GM21786 (cell line): Measurements from ENCODE around the gene COBL.
"Not testable (repeated sequence)": the region's sequence is repeated elsewhere in the genome, so short reads cannot be mapped to it uniquely, and the experiment has no call there.

Experiments used
- ATAC-seq: cut with Tn5 transposase; IDR thresholded peaks from one replicate; pipeline ENCODE4 v1.9.1; 2021; ENCODE audit not compliant: unreplicated experiment

Gene COBL

DNA sequence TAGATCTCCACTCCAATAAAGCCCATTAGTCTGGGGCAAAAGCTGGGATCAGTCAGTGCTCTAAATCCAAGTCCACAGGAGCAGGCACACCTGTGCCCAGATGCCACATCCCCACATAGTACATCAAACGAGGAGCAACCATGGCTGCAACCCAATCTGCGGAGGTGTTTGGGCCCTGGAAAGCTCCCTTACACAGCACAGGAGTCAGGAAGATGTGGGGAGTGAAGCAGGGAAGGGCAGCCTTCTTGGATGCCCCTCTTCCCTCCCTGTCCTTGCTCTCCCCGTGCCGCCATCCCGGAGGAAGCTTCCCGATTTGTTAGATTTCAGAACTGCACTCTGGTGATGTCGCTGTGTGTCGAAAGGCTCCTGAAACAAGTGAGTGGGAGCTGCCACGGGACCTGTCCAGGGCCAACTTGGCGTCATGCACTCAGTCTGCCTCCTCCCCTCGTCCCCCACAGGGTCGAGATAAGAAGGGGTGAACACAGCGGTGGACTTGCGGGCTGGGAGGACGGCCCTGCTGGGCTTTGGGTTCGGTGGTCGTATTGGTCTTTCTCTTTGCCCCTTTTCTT is 303.3 kb downstream of the COBL start:
- ATAC-seq = no peak

DNA sequence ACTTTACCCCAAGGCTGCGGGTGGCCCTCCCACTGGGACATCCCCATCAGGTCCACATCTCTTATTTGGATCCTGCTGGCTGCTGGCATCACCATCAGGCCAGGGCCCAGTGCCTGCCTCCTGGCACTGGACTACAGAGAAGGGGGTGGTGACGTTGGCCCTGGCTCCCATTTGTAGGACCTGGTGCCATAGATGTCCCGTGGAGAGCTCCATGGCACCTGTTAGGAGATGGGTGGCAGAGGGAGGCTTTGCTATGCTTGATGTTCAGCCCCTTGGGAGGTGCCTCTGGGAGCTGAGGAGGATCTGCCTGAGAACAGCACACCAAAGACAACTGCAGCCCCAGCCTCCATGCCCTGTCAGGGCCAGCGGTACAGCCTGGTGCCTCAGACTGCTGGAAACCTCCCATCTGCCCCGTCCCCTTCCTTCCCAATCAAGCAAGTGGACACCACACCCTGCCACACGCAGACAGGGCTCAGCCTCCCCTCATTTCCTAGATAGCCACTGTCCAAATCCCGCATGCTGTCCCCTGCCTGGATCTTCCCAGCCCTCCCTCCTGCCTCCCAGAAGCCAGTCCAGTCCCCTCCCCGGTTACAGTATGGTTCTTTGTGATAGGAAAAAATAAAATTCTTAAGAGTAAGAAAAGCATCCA is 303.9 kb downstream of the COBL start:
- ATAC-seq = no peak

- no peak for ATAC-seq
Observed at GRCh38 chr7:51011710-51012350, 304.8 kb downstream of the COBL start.

DNA sequence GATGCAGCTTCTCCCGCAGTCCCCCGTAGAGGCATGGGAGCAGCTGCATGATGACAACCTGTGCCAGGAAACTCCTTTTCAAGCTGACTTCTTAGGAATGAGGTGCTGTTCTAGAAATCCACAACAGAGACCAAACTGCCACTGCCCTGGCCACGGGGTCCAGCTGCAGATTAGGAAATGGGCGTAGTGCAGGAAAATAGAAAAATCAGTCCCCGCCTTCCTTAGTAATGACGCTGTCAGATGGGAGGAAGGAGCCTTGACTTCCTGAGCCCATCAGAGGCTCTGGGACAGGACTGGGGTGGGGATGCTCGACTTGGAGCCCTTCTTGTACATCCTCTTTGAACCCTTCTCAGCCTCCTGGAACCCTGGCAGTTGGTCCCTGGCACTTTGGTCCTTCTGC is 306.1 kb downstream of the COBL start:
- ATAC-seq = no peak

GRCh38 chr7:51009716-51010496 is 306.7 kb downstream of the COBL start:
- no peak for ATAC-seq

- ATAC-seq = no peak
Observed at GRCh38 chr7:51007551-51008505, 308.8 kb downstream of the COBL start.

DNA sequence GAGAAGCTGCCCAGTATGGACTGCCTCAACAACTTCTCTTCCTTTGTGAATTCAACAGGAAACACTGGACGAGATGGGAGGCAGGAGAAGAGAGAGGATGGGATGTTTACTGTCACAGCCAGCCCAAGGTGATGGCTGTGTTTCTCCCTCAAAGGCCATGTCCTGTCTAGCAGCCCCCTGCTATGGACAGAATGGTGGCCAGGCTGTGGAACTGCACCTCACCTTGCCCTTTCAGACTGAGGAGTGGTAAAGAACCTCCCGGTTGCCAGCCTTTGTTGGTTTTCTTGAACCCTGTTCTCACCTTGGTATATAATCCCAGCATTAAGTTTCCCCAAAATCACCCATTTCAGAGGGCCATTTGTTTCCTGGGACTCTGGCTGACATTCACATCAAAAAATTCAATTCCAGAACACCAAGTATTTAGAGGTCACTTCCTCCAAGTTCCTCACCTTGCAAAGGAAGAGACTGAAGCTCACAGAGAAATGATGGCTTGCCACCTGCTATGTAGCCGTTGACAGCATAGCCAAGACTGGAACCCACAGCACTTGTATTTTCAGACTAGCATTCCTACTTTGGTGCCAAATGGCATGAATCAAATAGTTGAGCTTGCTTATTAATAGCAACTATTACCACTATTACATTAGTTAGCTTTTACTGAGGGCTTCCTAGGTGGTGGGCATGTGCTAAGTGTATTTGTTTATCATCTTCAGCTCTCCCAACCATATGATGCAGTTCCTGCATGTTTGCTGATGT is 309.9 kb downstream of the COBL start:
- ATAC-seq = no peak

- ATAC-seq = no peak
Observed at GRCh38 chr7:51005074-51005473, 311.5 kb downstream of the COBL start.

- ATAC-seq = no peak
Observed at GRCh38 chr7:51000956-51001355, 315.7 kb downstream of the COBL start.

- no peak for ATAC-seq
Observed at GRCh38 chr7:50994753-50995319, 321.8 kb downstream of the COBL start.

DNA sequence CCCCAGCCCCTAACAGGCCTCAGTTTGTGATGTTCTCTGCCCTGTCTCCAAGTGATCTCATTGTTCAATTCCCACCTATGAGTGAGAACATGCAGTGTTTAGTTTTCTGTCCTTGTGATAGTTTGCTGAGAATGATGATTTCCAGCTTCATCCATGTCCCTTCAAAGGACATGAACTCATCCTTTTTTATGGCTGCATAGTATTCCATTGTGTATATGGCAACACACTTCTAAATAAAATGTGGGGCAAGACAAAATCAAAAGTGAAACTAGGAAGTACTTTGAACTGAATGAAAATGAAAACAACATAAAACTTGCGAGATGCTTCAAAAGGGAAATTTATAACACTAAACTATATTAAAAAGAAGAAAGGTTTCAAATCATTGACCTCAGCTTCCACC is 326.4 kb downstream of the COBL start:
- not testable (repeated sequence) for ATAC-seq

- no peak for ATAC-seq
Observed at GRCh38 chr7:50988988-50989387, 327.6 kb downstream of the COBL start.

GRCh38 chr7:50988465-50988864 is 328.1 kb downstream of the COBL start:
- no peak for ATAC-seq

GRCh38 chr7:50985096-50985495 is 331.5 kb downstream of the COBL start:
- no peak for ATAC-seq

GRCh38 chr7:50983850-50984249 is 332.8 kb downstream of the COBL start:
- ATAC-seq = no peak

DNA sequence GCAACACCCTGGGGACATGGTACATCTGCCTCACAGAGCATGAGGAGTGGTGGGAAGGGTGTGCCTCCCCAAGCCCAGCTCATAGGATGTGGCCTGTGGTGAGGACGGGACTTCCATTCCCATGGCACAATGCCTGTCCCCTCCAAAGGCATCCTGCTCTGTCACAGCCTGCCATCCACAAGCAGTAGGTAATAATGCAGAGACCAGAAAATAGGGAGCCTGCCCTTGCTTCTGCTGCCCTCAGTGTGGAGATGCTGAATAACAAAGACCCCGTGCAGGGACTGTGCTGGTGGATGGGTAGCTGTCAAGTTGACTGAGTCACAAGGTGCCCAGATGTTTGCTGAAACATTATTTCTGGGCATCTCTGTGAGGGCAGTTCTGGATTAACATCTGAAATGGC is 334.0 kb downstream of the COBL start:
- ATAC-seq = no peak

GRCh38 chr7:50981743-50982142 is 334.9 kb downstream of the COBL start:
- ATAC-seq = no peak

GRCh38 chr7:50980411-50980810 is 336.2 kb downstream of the COBL start:
- ATAC-seq = no peak

DNA sequence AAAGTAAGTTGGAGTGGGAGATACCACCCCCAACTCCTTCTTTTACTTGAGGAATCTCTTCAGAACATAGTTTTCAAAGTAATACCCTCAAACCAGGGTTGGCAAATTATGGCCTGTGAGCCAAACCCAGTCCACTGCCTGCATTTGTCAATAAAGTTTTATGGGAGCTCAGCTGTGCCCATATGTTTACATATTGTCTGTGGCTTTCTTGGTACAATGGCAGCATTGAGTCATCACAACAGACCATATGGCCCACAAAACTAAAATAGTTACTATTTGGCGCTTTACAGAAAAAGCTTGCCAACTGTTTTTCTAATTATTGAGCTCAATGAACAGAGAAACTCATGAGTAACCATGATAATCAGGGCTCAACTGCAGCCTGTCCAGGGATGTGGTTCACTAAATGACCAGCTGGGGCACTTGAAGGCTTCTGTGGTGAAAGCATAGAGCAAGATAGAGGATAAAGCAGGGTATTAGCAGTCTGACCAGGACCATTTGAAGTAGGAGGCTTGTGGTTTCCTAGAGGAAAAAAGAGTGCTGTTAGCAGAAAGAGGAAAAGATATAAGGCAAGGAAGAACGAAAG is 337.9 kb downstream of the COBL start:
- ATAC-seq = no peak
